Osteocyte (in vitro differentiated cells): ENCODE measurements around the gene ANKEF1. TPM values are rescaled to one million over a fixed set of nuclear protein-coding genes. Genes with fewer than 3 reads are reported as not detected.
A peak's percentile ranks its signal among the peaks of the same experiment; 100 is the strongest.

ENCODE experiments used
- DNase-seq: peaks from one replicate; pipeline ENCODE4 v3.0.0; 2021; ENCODE audit warnings: mixed read lengths; ENCODE audit not compliant: unreplicated experiment; ENCODE audit errors: extremely low spot score
- H3K27ac Mint-ChIP-seq: one replicate; pipeline ENCODE4 v1.8.0; 2021; ENCODE audit warnings: mild to moderate bottlenecking, mixed read lengths; ENCODE audit not compliant: unreplicated experiment
- H3K27me3 Mint-ChIP-seq: one replicate; pipeline ENCODE4 v1.8.0; 2021; ENCODE audit warnings: mixed read lengths; ENCODE audit not compliant: unreplicated experiment
- H3K36me3 Mint-ChIP-seq: one replicate; pipeline ENCODE4 v1.8.0; 2021; ENCODE audit warnings: mixed read lengths; ENCODE audit not compliant: unreplicated experiment
- H3K4me1 Mint-ChIP-seq: one replicate; pipeline ENCODE4 v1.8.0; 2021; ENCODE audit warnings: mixed read lengths; ENCODE audit not compliant: unreplicated experiment
- H3K4me3 Mint-ChIP-seq: one replicate; pipeline ENCODE4 v1.8.0; 2021; ENCODE audit warnings: mild to moderate bottlenecking, moderate library complexity, mixed read lengths; ENCODE audit not compliant: unreplicated experiment
- H3K9me3 Mint-ChIP-seq: one replicate; pipeline ENCODE4 v1.8.0; 2021; ENCODE audit warnings: mixed read lengths; ENCODE audit not compliant: unreplicated experiment
- CTCF ChIP-seq: fragments of 200-600 bp; sonication (generic); IDR thresholded peaks from 2 replicates; pipeline ENCODE4 v1.5.0; 2021; ENCODE audit warnings: antibody characterized with exemption, mild to moderate bottlenecking, moderate library complexity
- long read RNA-seq: library from polyadenylated mRNA; unstranded; transcript quantifications from one replicate; pipeline ENCODE4 v2.0.0, GENCODE V29; 2021
- total RNA-seq: library from RNA; stranded (reverse); gene quantifications from 2 replicates; pipeline ENCODE4 v1.2.1, GENCODE V29; 2021

The ANKEF1 gene
- 0.30 and 0.65 TPM in 2 replicates for total RNA-seq
- long read RNA-seq, partial matches to known transcripts: 5 of 5 reads
- long read RNA-seq, other reads (novel, unspliced or antisense): 0 of 5 reads

GRCh38 chr20:10034717-10035571, at the start of gene ANKEF1:
Gene ANKEF1 (plus strand): TSS chr20:10034987. CDS start chr20:10038302, 3,315 bp downstream.
- H3K9me3 Mint-ChIP-seq: no peaks in the 10 kb centered on the region
- peaks cover under 1% of the 10 kb centered on the region for H3K4me1 Mint-ChIP-seq
- H3K27ac Mint-ChIP-seq: no peak within 1 kb of the TSS
- no peak for DNase-seq
- TF ChIP-seq CTCF: peak; percentile 10
- no peaks in the 10 kb centered on the region for H3K36me3 Mint-ChIP-seq
- peaks cover 15% of the 10 kb centered on the region for H3K27me3 Mint-ChIP-seq
- H3K4me3 Mint-ChIP-seq: peak within 1 kb of the TSS; percentile 68

GRCh38 chr20:9985281-9985680, 49.5 kb upstream of the ANKEF1 start:
- H3K4me1 Mint-ChIP-seq: peaks cover 8% of the 10 kb centered on the region
- no peak for TF ChIP-seq CTCF
- no peak overlapping the region for H3K4me3 Mint-ChIP-seq
- H3K27me3 Mint-ChIP-seq: peaks cover 21% of the 10 kb centered on the region
- DNase-seq: no peak
- H3K36me3 Mint-ChIP-seq: no peaks in the 10 kb centered on the region
- H3K27ac Mint-ChIP-seq: no peak overlapping the region
- no peaks in the 10 kb centered on the region for H3K9me3 Mint-ChIP-seq

GRCh38 chr20:9985773-9986172, 49.0 kb upstream of the ANKEF1 start:
- Mint-ChIP-seq H3K36me3 (no peaks in the 10 kb centered on the region), H3K9me3 (no peaks in the 10 kb centered on the region), H3K27ac (no peak overlapping the region), H3K27me3 (peaks cover 21% of the 10 kb centered on the region), H3K4me1 (peaks cover 8% of the 10 kb centered on the region), H3K4me3 (no peak overlapping the region)
- DNase-seq: no peak
- no peak for TF ChIP-seq CTCF

GRCh38 chr20:9989066-9989724, 45.6 kb upstream of the ANKEF1 start:
- Mint-ChIP-seq H3K9me3 (no peaks in the 10 kb centered on the region), H3K27me3 (peaks cover 27% of the 10 kb centered on the region), H3K27ac (no peak overlapping the region), H3K4me3 (no peak overlapping the region), H3K4me1 (peaks cover 8% of the 10 kb centered on the region), H3K36me3 (no peaks in the 10 kb centered on the region)
- no peak for TF ChIP-seq CTCF
- DNase-seq: no peak

- no peak for DNase-seq
- peaks cover 8% of the 10 kb centered on the region for H3K4me1 Mint-ChIP-seq
- H3K9me3 Mint-ChIP-seq: peaks cover 4% of the 10 kb centered on the region
- H3K36me3 Mint-ChIP-seq: no peaks in the 10 kb centered on the region
- no peak overlapping the region for H3K27ac Mint-ChIP-seq
- no peak overlapping the region for H3K4me3 Mint-ChIP-seq
- H3K27me3 Mint-ChIP-seq: peaks cover 13% of the 10 kb centered on the region
- TF ChIP-seq CTCF: no peak
Measured at GRCh38 chr20:9993137-9993536, 41.6 kb upstream of the ANKEF1 start.
